ENCODE results near the gene KLHL12. TPM values are rescaled to one million over a fixed set of nuclear protein-coding genes. Genes with fewer than 3 reads are reported as not detected.

KLHL12 gene
- total and polyA plus RNA-seq, 3 donors from 2014 or later = 73.5 to 109 (median 74.7) TPM

GRCh38 chr1:202852163-202852904, 74.7 kb downstream of the KLHL12 start:
- no peak overlapping the region for H3K4me3 ChIP-seq
- H3K9me3 ChIP-seq = no peaks in the 10 kb centered on the region
- WGBS, 2 donors = 63 to 76% methylated on average over 12 to 15 of the region's 15 CpGs
- no peak overlapping the region for H3K27ac ChIP-seq
- H3K36me3 ChIP-seq (ENCODE audit: low read depth, missing control alignments) = no peaks in the 10 kb centered on the region
- DNase-seq = peak; percentile 77
- TF ChIP-seq POLR2A (IDR thresholded peaks at IDR 0.05) (no peak), CTCF (IDR thresholded peaks at IDR 0.05) (peak in 2 of 3 experiments; percentile 33 to 41)
- H3K27me3 ChIP-seq = no peaks in the 10 kb centered on the region
- intact Hi-C loops (cut with DNase I; ENCODE audit: low total_unique reads) = no loop called here
- H3K4me1 ChIP-seq = peaks cover 6% of the 10 kb centered on the region

GRCh38 chr1:202850593-202851362, 76.3 kb downstream of the KLHL12 start:
- Histone ChIP-seq H3K4me1 (peaks cover 6% of the 10 kb centered on the region), H3K4me3 (no peak overlapping the region), H3K36me3 (ENCODE audit: low read depth, missing control alignments) (no peaks in the 10 kb centered on the region), H3K27me3 (no peaks in the 10 kb centered on the region), H3K27ac (no peak overlapping the region), H3K9me3 (no peaks in the 10 kb centered on the region)
- peak; percentile 64 for DNase-seq
- TF ChIP-seq CTCF (IDR thresholded peaks at IDR 0.05) = no peak
- intact Hi-C loops (cut with DNase I; ENCODE audit: low total_unique reads) = no loop called here
- WGBS, 2 donors = 77% methylated on average over 7 of the region's 7 CpGs

- intact Hi-C loops (cut with DNase I; ENCODE audit: low total_unique reads) = no loop called here
- no peak for TF ChIP-seq POLR2A (IDR thresholded peaks at IDR 0.05)
- TF ChIP-seq CTCF (IDR thresholded peaks at IDR 0.05) = no peak
- DNase-seq = no peak
- Histone ChIP-seq H3K27me3 (no peaks in the 10 kb centered on the region), H3K4me3 (no peak overlapping the region), H3K4me1 (peaks cover 6% of the 10 kb centered on the region), H3K9me3 (no peaks in the 10 kb centered on the region), H3K36me3 (ENCODE audit: low read depth, missing control alignments) (no peaks in the 10 kb centered on the region), H3K27ac (no peak overlapping the region)
- 77 to 84% methylated on average over 2 of the region's 2 CpGs for WGBS, 2 donors
These were observed 78.9 kb downstream of the KLHL12 start for GRCh38 chr1:202848191-202848542.

GRCh38 chr1:202844935-202845334, 82.1 kb downstream of the KLHL12 start:
- H3K9me3 ChIP-seq = no peaks in the 10 kb centered on the region
- WGBS, 2 donors = 71 to 79% methylated on average over 6 of the region's 6 CpGs
- no peaks in the 10 kb centered on the region for H3K27me3 ChIP-seq
- H3K36me3 ChIP-seq (ENCODE audit: low read depth, missing control alignments) = no peaks in the 10 kb centered on the region
- no peak for TF ChIP-seq POLR2A (IDR thresholded peaks at IDR 0.05)
- no peak for TF ChIP-seq CTCF (IDR thresholded peaks at IDR 0.05)
- no peaks in the 10 kb centered on the region for H3K4me1 ChIP-seq
- H3K4me3 ChIP-seq = no peak overlapping the region
- no peak for DNase-seq
- intact Hi-C loops (cut with DNase I; ENCODE audit: low total_unique reads) = no loop called here
- no peak overlapping the region for H3K27ac ChIP-seq

Measured in testis (tissue), 3 donors.